ENCODE measurements around the gene CERS1.
"Not testable (repeated sequence)": the region's sequence is repeated elsewhere in the genome, so short reads cannot be mapped to it uniquely, and the experiment has no call there.

CERS1 gene

GRCh38 chr19:18919086-18919899 lies 23.3 kb upstream of the CERS1 start, which contains the start of the genes COPE and DDX49:
TSS of gene COPE (minus strand) at chr19:18919387. CDS start at chr19:18919348, 39 bp downstream.
TSS of gene DDX49 (plus strand) at chr19:18919715. CDS start at chr19:18919742, 27 bp downstream.
- DNase-seq, result peak; percentile 97 to 100 (median 98)

- not testable (repeated sequence) for DNase-seq
Measured at GRCh38 chr19:18917593-18917992, 21.6 kb upstream of the CERS1 start.

GRCh38 chr19:18915639-18916038 lies 19.7 kb upstream of the CERS1 start:
- peak; percentile 49 to 63 (median 56) for DNase-seq

GRCh38 chr19:18913466-18913865 lies 17.5 kb upstream of the CERS1 start:
- DNase-seq, result no peak

GRCh38 chr19:18912933-18913332 lies 17.0 kb upstream of the CERS1 start:
- peak in 1 of 4 experiments; percentile 1 for DNase-seq

GRCh38 chr19:18910801-18911436 lies 15.0 kb upstream of the CERS1 start:
- DNase-seq, result no peak

- no peak for DNase-seq
Measured at GRCh38 chr19:18910010-18910409, 14.1 kb upstream of the CERS1 start.

GRCh38 chr19:18908917-18909619 lies 13.1 kb upstream of the CERS1 start:
- no peak for DNase-seq

- DNase-seq, result no peak
Measured at GRCh38 chr19:18906605-18907519, 10.9 kb upstream of the CERS1 start.

- DNase-seq, result peak in 1 of 4 experiments; percentile 2
Measured at GRCh38 chr19:18905513-18906236, 9.7 kb upstream of the CERS1 start.

- DNase-seq, result peak in 1 of 4 experiments; percentile 1
Measured at GRCh38 chr19:18905058-18905456, 9.1 kb upstream of the CERS1 start.

GRCh38 chr19:18904334-18905057 lies 8.5 kb upstream of the CERS1 start:
- peak in 1 of 4 experiments; percentile 1 for DNase-seq

GRCh38 chr19:18903156-18904037 lies 7.4 kb upstream of the CERS1 start:
- peak in 1 of 4 experiments; percentile 2 for DNase-seq

- not testable (repeated sequence) for DNase-seq
Measured at GRCh38 chr19:18902519-18902918, 6.6 kb upstream of the CERS1 start.

- no peak for DNase-seq
Measured at GRCh38 chr19:18901491-18901890, 5.5 kb upstream of the CERS1 start.

- DNase-seq, result no peak
Measured at GRCh38 chr19:18900700-18901481, 4.9 kb upstream of the CERS1 start.

GRCh38 chr19:18899624-18900560 lies 3.9 kb upstream of the CERS1 start:
- DNase-seq, result no peak

Measured in suppressor macrophage (primary cell).